H9 (cell line): ENCODE data around the gene CLEC16A. TPM values are rescaled to one million over a fixed set of nuclear protein-coding genes. Genes with fewer than 3 reads are reported as not detected.

Source experiments
- DNase-seq: peaks from one replicate; pipeline ENCODE4 v3.0.0-alpha.2; 2017
- H2AFZ ChIP-seq: one replicate; pipeline ENCODE4 v1.6.1; 2013; ENCODE audit warnings: mild to moderate bottlenecking, low read length, control low read depth, moderate library complexity
- H2AK5ac ChIP-seq: 2 replicates; pipeline ENCODE4 v1.6.1; 2013; ENCODE audit warnings: low read length, control low read depth, mixed read lengths; ENCODE audit not compliant: insufficient read length
- H2BK120ac ChIP-seq: one replicate; pipeline ENCODE4 v1.6.1; 2013; ENCODE audit warnings: low read depth, mild to moderate bottlenecking, low read length, control low read depth, inconsistent platforms; ENCODE audit not compliant: poor library complexity, severe bottlenecking
- H2BK12ac ChIP-seq: 2 replicates; pipeline ENCODE4 v1.6.1; 2013; ENCODE audit warnings: low read length, control low read depth, mixed read lengths, low read depth; ENCODE audit not compliant: insufficient read length
- H2BK15ac ChIP-seq: 2 replicates; pipeline ENCODE4 v1.6.1; 2013; ENCODE audit warnings: low read depth, low read length, control low read depth
- H2BK20ac ChIP-seq: one replicate; pipeline ENCODE4 v1.6.1; 2013; ENCODE audit warnings: low read depth, mild to moderate bottlenecking, low read length, control low read depth, inconsistent platforms; ENCODE audit not compliant: poor library complexity, severe bottlenecking
- H2BK5ac ChIP-seq: 2 replicates; pipeline ENCODE4 v1.6.1; 2013; ENCODE audit warnings: low read length, control low read depth, mixed read lengths; ENCODE audit not compliant: insufficient read length
- H3K14ac ChIP-seq: 2 replicates; pipeline ENCODE4 v1.6.1; 2013; ENCODE audit warnings: low read length, control low read depth; ENCODE audit not compliant: insufficient read depth
- H3K18ac ChIP-seq: 2 replicates; pipeline ENCODE4 v1.6.1; 2013; ENCODE audit warnings: low read depth, mild to moderate bottlenecking, mixed read lengths, low read length, control low read depth; ENCODE audit not compliant: insufficient read length
- H3K23ac ChIP-seq: 2 replicates; pipeline ENCODE4 v1.6.1; 2013; ENCODE audit warnings: low read length, control low read depth, mixed read lengths, low read depth; ENCODE audit not compliant: insufficient read length
- H3K23me2 ChIP-seq: 2 replicates; pipeline ENCODE4 v1.6.1; 2013; ENCODE audit warnings: low read depth, mild to moderate bottlenecking, mixed read lengths, low read length, control low read depth; ENCODE audit not compliant: insufficient read length, poor library complexity, severe bottlenecking
- H3K27ac ChIP-seq: 2 replicates; pipeline ENCODE4 v1.5.1; 2013; ENCODE audit warnings: low read length, control low read depth, mixed read lengths, low read depth; ENCODE audit not compliant: insufficient read length
- H3K27me3 ChIP-seq: 2 replicates; pipeline ENCODE4 v1.6.1; 2013; ENCODE audit warnings: low read length, control low read depth, inconsistent platforms; ENCODE audit not compliant: insufficient read depth
- H3K4ac ChIP-seq: 2 replicates; pipeline ENCODE4 v1.6.1; 2013; ENCODE audit warnings: low read depth, mild to moderate bottlenecking, control low read depth, inconsistent platforms, low read length, moderate library complexity
- H3K4me1 ChIP-seq: 2 replicates; pipeline ENCODE4 v1.6.1; 2013; ENCODE audit warnings: low read length, control low read depth, inconsistent platforms; ENCODE audit not compliant: insufficient read depth
- H3K4me2 ChIP-seq: 2 replicates; pipeline ENCODE4 v1.6.1; 2013; ENCODE audit warnings: low read length, control low read depth, mixed read lengths; ENCODE audit not compliant: insufficient read length, insufficient read depth
- H3K56ac ChIP-seq: 2 replicates; pipeline ENCODE4 v1.6.1; 2013; ENCODE audit warnings: low read depth, mild to moderate bottlenecking, mixed read lengths, low read length, control low read depth; ENCODE audit not compliant: insufficient read length
- H3K79me1 ChIP-seq: 2 replicates; pipeline ENCODE4 v1.6.1; 2013; ENCODE audit warnings: low read depth, mild to moderate bottlenecking, moderate library complexity, low read length, control low read depth, inconsistent platforms; ENCODE audit not compliant: insufficient read depth, poor library complexity, severe bottlenecking
- H3K79me2 ChIP-seq: 2 replicates; pipeline ENCODE4 v1.6.1; 2013; ENCODE audit warnings: low read length, control low read depth, inconsistent platforms; ENCODE audit not compliant: insufficient read depth
- H3K9ac ChIP-seq: 2 replicates; pipeline ENCODE4 v1.6.1; 2013; ENCODE audit warnings: low read length, control low read depth, mixed read lengths; ENCODE audit not compliant: insufficient read length; ENCODE audit errors: extremely low read depth
- H3K9me3 ChIP-seq: one replicate; pipeline ENCODE4 v1.6.1; 2013; ENCODE audit warnings: low read depth, low read length, inconsistent platforms; ENCODE audit not compliant: control insufficient read depth
- H3T11ph ChIP-seq: one replicate; pipeline ENCODE4 v1.6.1; 2013; ENCODE audit warnings: mild to moderate bottlenecking, low read length, control low read depth, inconsistent platforms
- H4K20me1 ChIP-seq: one replicate; pipeline ENCODE4 v1.6.1; 2013; ENCODE audit not compliant: control insufficient read depth, insufficient read length, insufficient read depth
- H4K5ac ChIP-seq: 2 replicates; pipeline ENCODE4 v1.6.1; 2013; ENCODE audit warnings: low read depth, mild to moderate bottlenecking, mixed read lengths, low read length, control low read depth; ENCODE audit not compliant: insufficient read length
- H4K8ac ChIP-seq: replicated peaks from 2 replicates; pipeline ENCODE4 v1.6.1; 2013; ENCODE audit warnings: low read length, control low read depth, mixed read lengths, low read depth; ENCODE audit not compliant: insufficient read length
- H4K91ac ChIP-seq: 2 replicates; pipeline ENCODE4 v1.6.1; 2013; ENCODE audit warnings: low read depth, mild to moderate bottlenecking, moderate library complexity, mixed read lengths, low read length, control low read depth; ENCODE audit not compliant: insufficient read length
- H3K27ac Mint-ChIP-seq, 3 experiments: 2 replicates in 2 of 3; 3 replicates in 1 of 3; pipeline ENCODE4 v1.8.0; 2020 to 2021; ENCODE audit warnings: mixed read lengths in 3 of 3, mild to moderate bottlenecking in 1 of 3, moderate library complexity in 1 of 3
- H3K27me3 Mint-ChIP-seq: 2 replicates; pipeline ENCODE4 v1.8.0; 2021; ENCODE audit warnings: low read depth, mild to moderate bottlenecking, moderate library complexity, mixed read lengths
- H3K36me3 Mint-ChIP-seq, 3 experiments: 2 replicates in 2 of 3; 3 replicates in 1 of 3; pipeline ENCODE4 v1.8.0; 2020 to 2021; ENCODE audit warnings: low read depth in 3 of 3, mixed read lengths in 3 of 3; ENCODE audit not compliant: insufficient read depth in 1 of 3
- H3K4me1 Mint-ChIP-seq, 2 experiments: 2 replicates each; pipeline ENCODE4 v1.8.0; 2020; ENCODE audit warnings: mixed read lengths in 2 of 2
- H3K4me3 Mint-ChIP-seq, 2 experiments: 2 replicates in 1 of 2; 3 replicates in 1 of 2; pipeline ENCODE4 v1.8.0; 2020 to 2021; ENCODE audit warnings: mild to moderate bottlenecking in 2 of 2, mixed read lengths in 2 of 2, moderate library complexity in 1 of 2
- H3K9me3 Mint-ChIP-seq, 2 experiments: 2 replicates in 1 of 2; 3 replicates in 1 of 2; pipeline ENCODE4 v1.8.0; 2020; ENCODE audit warnings: mild to moderate bottlenecking in 2 of 2, mixed read lengths in 2 of 2, moderate library complexity in 1 of 2
- WGBS: extraction: QIAGEN DNeasy Blood & Tissue Kit; methylation state at CpG from one replicate; pipeline ENCODE4 v1.1.7; 2013; ENCODE audit warnings: missing lambda C conversion rate, low lambda C conversion rate, mixed read lengths; ENCODE audit not compliant: insufficient read length; ENCODE audit errors: extremely low coverage; 5-methylcytosine and 5-hydroxymethylcytosine counted together
- total RNA-seq: library from RNA; stranded (reverse); gene quantifications from 2 replicates; pipeline ENCODE4 v1.2.1, GENCODE V29; 2021
- TF ChIP-seq, protein P1 (sequence below): fragments of 200-600 bp; sonication (generic); conservative IDR thresholded peaks from 3 replicates; pipeline ENCODE4 v1.8.0; 2021; ENCODE audit warnings: antibody characterized with exemption, mild to moderate bottlenecking

The CLEC16A gene
- total RNA-seq, 1 experiment from 2014 or later: 15.2 TPM

DNA sequence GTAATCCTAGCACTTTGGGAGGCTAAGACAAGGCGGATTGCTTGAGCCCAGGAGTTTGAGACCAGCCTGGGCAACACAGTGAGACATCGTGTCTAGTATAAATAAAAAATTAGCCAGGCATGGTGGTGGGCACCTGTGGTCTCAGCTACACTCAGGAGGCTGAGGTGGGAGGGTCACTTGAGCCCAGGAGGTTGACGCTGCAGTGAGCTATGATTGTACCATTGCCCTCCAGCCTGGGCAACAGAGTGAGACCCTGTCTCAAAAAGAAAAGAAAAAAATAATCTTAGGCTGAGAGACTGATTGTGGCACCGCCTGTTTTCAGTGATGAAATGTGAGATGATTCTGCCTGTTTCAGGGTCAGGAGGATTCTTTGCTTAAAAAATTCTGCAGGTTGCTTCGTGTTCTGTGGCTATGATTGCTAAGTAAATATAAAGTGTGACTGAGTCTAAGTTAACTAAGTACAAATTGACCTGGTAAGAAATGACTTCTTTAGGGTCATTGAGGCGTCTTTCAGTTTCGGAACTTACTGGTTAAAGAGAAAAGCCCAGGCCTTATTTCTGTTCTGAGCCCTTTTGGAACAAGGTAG, 183.3 kb downstream of the CLEC16A start:
- Mint-ChIP-seq H3K9me3 (no peaks in the 10 kb centered on the region), H3K4me3 (no peak overlapping the region), H3K27me3 (no peaks in the 10 kb centered on the region), H3K36me3 (peaks cover 0 to 8% (median 7%) of the 10 kb centered on the region in 3 experiments; a peak in 2 of 7 replicates), H3K4me1 (peaks cover 0 to 3% of the 10 kb centered on the region in 2 experiments; a peak in 1 of 4 replicates), H3K27ac (no peak overlapping the region)
- H3K56ac ChIP-seq: no peak overlapping the region
- no peak overlapping the region for H2BK12ac ChIP-seq
- TF ChIP-seq, protein P1, sequence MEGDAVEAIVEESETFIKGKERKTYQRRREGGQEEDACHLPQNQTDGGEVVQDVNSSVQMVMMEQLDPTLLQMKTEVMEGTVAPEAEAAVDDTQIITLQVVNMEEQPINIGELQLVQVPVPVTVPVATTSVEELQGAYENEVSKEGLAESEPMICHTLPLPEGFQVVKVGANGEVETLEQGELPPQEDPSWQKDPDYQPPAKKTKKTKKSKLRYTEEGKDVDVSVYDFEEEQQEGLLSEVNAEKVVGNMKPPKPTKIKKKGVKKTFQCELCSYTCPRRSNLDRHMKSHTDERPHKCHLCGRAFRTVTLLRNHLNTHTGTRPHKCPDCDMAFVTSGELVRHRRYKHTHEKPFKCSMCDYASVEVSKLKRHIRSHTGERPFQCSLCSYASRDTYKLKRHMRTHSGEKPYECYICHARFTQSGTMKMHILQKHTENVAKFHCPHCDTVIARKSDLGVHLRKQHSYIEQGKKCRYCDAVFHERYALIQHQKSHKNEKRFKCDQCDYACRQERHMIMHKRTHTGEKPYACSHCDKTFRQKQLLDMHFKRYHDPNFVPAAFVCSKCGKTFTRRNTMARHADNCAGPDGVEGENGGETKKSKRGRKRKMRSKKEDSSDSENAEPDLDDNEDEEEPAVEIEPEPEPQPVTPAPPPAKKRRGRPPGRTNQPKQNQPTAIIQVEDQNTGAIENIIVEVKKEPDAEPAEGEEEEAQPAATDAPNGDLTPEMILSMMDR: no peak
- no peak overlapping the region for H2AK5ac ChIP-seq
- no peak overlapping the region for H4K91ac ChIP-seq
- no peaks in the 10 kb centered on the region for H3K23me2 ChIP-seq
- no peak overlapping the region for H2BK5ac ChIP-seq
- H3K79me2 ChIP-seq: no peaks in the 10 kb centered on the region
- no peaks in the 10 kb centered on the region; the same call in 1 of the 2 replicates for H3K4me1 ChIP-seq
- no peaks in the 10 kb centered on the region for H3K9me3 ChIP-seq
- no peak overlapping the region for H3K4me2 ChIP-seq
- no peak overlapping the region for H2BK20ac ChIP-seq
- H3K79me1 ChIP-seq: no peaks in the 10 kb centered on the region
- H3K18ac ChIP-seq: no peak overlapping the region
- no peak overlapping the region for H4K8ac ChIP-seq
- H4K5ac ChIP-seq: no peak overlapping the region
- DNase-seq: no peak
- H3T11ph ChIP-seq: no peak overlapping the region
- no peak overlapping the region for H3K4ac ChIP-seq
- no peak overlapping the region for H2BK15ac ChIP-seq
- H3K23ac ChIP-seq: no peak overlapping the region
- H3K27me3 ChIP-seq: no peaks in the 10 kb centered on the region
- no CpG with 5 or more reads among the region's 7 CpGs for WGBS
- no peak overlapping the region for H3K27ac ChIP-seq
- no peak overlapping the region for H3K14ac ChIP-seq
- no peaks in the 10 kb centered on the region for H4K20me1 ChIP-seq
- no peak overlapping the region for H3K9ac ChIP-seq
- H2BK120ac ChIP-seq: no peak overlapping the region
- H2AFZ ChIP-seq: no peak overlapping the region
